Lower lobe of right lung (tissue), 2 donors: Measurements from ENCODE around the gene PLEKHH1. TPM values are rescaled to one million over a fixed set of nuclear protein-coding genes. Genes with fewer than 3 reads are reported as not detected.

ENCODE experiments used
- ATAC-seq, 2 donors: fragments of 200-7000 bp; cut with Tn5 transposase; one replicate each; pipeline ENCODE4 v1.9.1; 2020 to 2022; ENCODE audit warnings: mild to moderate bottlenecking in 2 of 2, moderate library complexity in 2 of 2
- DNase-seq: peaks from one replicate; pipeline ENCODE4 v3.0.0-alpha.2; 2020
- H3K27ac ChIP-seq: fragments of 200-600 bp; one replicate; pipeline ENCODE4 v1.8.0; 2022
- H3K27me3 ChIP-seq: fragments of 200-600 bp; one replicate; pipeline ENCODE4 v1.8.0; 2022; ENCODE audit warnings: low read depth
- H3K36me3 ChIP-seq: fragments of 200-600 bp; one replicate; pipeline ENCODE4 v1.8.0; 2022; ENCODE audit warnings: mild to moderate bottlenecking
- H3K4me1 ChIP-seq: fragments of 200-600 bp; one replicate; pipeline ENCODE4 v1.8.0; 2022
- H3K4me3 ChIP-seq: fragments of 200-600 bp; one replicate; pipeline ENCODE4 v1.8.0; 2022; ENCODE audit warnings: mild to moderate bottlenecking
- H3K9me3 ChIP-seq: fragments of 200-600 bp; one replicate; pipeline ENCODE4 v1.8.0; 2022
- intact Hi-C: fragments of 100-400 bp; cut with DNase I; formaldehyde crosslinking; loops from one replicate; pipeline ENCODE4 v1.11.0; 2022
- total RNA-seq: library from RNA; stranded (reverse); fragmentation: NEBNext Ultra II Directional; extraction: Animal tissue kit (Norgen Biotek cat#: 25700); gene quantifications from one replicate; pipeline ENCODE4 v1.2.1, GENCODE V29; 2021
- TF ChIP-seq, protein P1 (sequence below): fragments of 200-600 bp; IDR thresholded peaks from one replicate; pipeline ENCODE4 v1.8.0; 2022; ENCODE audit warnings: antibody characterized with exemption, mild to moderate bottlenecking
- donor health status: DM: no; HTN: yes; CAD: no; lungs with severe emphysema.

Gene PLEKHH1
- total RNA-seq, 1 donor from 2014 or later = 4.6 TPM

DNA sequence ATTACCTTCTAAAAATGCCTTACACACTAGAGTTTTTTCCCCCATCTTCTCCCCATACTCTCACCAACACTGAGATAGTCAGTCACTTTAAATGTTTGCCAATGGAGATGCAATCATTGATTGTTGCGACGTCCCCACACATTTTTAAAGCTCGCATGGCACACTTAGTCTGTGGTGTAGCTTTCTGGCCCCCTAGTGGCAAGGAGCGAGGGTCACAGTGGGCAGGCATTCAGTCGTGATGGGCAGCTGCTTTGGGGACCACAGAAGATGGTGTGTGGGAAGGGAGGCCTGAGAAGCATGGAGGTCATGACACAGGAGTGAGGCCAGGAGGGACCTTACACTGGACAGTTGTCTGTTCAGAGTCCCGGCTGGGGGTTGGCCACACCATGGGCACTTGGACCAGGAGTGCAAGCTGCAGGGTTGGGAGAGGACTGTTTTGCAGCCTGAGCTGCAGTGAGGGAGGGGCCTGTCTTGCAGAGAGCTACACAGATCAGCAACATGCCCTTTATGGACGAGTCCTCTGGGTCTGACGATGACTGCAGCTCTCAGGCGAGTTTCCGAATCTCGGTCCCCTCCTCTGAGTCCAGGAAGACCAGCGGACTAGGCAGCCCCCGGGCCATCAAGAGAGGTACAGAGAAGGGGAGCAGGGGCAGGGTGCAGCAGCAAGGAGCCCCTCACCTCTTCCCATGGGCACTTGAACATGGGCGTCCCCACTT lies 38.3 kb downstream of the PLEKHH1 start:
- H3K27me3 ChIP-seq = no peaks in the 10 kb centered on the region
- no peaks in the 10 kb centered on the region for H3K4me1 ChIP-seq
- intact Hi-C loops = no loop called here
- H3K9me3 ChIP-seq = no peaks in the 10 kb centered on the region
- H3K4me3 ChIP-seq = no peak overlapping the region
- DNase-seq (peak; percentile 71), ATAC-seq (peak; percentile 75 to 85)
- no peaks in the 10 kb centered on the region for H3K36me3 ChIP-seq
- H3K27ac ChIP-seq = no peak overlapping the region
- TF ChIP-seq, protein P1, sequence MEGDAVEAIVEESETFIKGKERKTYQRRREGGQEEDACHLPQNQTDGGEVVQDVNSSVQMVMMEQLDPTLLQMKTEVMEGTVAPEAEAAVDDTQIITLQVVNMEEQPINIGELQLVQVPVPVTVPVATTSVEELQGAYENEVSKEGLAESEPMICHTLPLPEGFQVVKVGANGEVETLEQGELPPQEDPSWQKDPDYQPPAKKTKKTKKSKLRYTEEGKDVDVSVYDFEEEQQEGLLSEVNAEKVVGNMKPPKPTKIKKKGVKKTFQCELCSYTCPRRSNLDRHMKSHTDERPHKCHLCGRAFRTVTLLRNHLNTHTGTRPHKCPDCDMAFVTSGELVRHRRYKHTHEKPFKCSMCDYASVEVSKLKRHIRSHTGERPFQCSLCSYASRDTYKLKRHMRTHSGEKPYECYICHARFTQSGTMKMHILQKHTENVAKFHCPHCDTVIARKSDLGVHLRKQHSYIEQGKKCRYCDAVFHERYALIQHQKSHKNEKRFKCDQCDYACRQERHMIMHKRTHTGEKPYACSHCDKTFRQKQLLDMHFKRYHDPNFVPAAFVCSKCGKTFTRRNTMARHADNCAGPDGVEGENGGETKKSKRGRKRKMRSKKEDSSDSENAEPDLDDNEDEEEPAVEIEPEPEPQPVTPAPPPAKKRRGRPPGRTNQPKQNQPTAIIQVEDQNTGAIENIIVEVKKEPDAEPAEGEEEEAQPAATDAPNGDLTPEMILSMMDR = peak; percentile 87

DNA sequence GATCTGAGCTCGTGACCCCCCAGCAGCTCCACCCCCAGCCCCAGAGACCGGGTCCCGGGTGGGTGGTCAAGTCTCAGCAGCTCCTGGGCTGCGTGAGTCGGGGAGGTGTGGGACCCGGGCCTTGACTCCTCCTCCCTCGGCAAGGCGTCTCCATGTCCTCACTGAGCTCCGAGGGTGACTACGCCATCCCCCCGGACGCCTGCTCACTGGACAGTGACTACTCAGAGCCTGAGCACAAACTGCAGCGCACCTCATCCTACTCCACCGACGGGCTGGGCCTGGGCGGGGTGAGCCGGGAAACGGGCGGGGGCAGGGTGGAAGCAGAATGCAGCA lies 38.9 kb downstream of the PLEKHH1 start:
- TF ChIP-seq, protein P1 = no peak
- H3K36me3 ChIP-seq = no peaks in the 10 kb centered on the region
- H3K27ac ChIP-seq = no peak overlapping the region
- DNase-seq = peak; percentile 42
- ATAC-seq = no peak
- no peaks in the 10 kb centered on the region for H3K27me3 ChIP-seq
- intact Hi-C loops = no loop called here
- no peaks in the 10 kb centered on the region for H3K9me3 ChIP-seq
- H3K4me3 ChIP-seq = no peak overlapping the region
- no peaks in the 10 kb centered on the region for H3K4me1 ChIP-seq

GRCh38 chr14:67572608-67573007 lies 39.5 kb downstream of the PLEKHH1 start:
- peak; percentile 15 for DNase-seq
- Histone ChIP-seq H3K4me3 (no peak overlapping the region), H3K27ac (no peak overlapping the region), H3K4me1 (no peaks in the 10 kb centered on the region), H3K27me3 (no peaks in the 10 kb centered on the region), H3K36me3 (no peaks in the 10 kb centered on the region), H3K9me3 (no peaks in the 10 kb centered on the region)
- TF ChIP-seq, protein P1 = no peak
- intact Hi-C loops = no loop called here
- no peak for ATAC-seq

DNA sequence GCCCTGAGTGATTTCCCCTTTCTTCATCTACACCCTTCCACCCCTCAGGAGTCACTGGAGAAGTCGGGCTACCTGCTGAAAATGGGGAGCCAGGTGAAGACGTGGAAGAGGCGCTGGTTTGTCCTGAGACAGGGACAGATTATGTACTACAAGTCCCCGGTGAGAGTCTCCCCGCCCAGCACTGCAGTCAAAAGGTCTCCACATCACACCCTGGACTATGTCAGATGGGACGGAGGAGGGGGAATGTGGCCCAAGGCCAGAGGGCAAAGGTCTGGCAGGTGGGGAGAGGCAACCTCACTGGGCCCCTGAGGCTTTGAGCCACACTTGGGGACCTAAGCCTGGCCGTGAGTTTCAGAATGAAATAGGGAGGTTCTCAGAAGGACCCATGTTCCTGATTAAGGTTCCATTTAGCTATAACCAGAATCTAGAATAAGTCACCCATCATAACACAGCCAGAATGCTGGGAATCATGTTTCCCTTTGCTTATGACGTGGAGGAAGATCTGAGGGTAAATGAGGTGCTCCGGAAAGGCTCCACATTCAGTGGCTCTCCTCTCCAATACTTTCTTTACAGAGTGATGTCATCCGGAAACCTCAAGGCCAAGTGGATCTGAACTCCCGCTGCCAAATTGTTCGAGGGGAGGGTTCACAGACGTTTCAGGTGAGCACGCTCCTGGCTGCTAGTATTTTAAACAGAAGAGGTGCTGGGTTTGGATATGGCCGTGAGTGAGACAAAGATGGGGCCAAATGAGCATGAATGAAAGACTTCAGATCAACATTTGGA lies 40.3 kb downstream of the PLEKHH1 start:
- Histone ChIP-seq H3K27me3 (no peaks in the 10 kb centered on the region), H3K36me3 (no peaks in the 10 kb centered on the region), H3K9me3 (no peaks in the 10 kb centered on the region), H3K4me1 (no peaks in the 10 kb centered on the region), H3K27ac (no peak overlapping the region), H3K4me3 (no peak overlapping the region)
- intact Hi-C loops = no loop called here
- TF ChIP-seq, protein P1 = no peak
- DNase-seq (peak; percentile 24), ATAC-seq (no peak)

DNA sequence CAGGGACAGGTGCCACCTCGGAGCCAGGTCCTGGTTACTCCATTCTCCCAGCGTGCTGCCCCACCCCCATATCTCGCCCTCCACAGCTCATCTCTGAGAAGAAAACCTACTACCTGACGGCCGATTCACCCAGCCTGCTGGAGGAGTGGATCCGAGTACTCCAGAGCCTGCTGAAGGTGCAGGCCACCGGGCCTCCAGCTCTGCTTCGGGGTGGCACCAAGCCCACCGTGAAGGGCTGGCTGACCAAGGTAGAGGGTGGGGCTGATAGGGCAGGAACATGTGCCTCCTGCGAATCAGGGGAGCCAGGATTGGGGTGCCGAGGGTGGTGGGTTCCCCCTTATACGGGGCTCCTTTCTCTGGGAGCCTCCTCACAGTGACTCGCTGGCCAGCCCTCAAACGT lies 41.1 kb downstream of the PLEKHH1 start:
- intact Hi-C loops = no loop called here
- DNase-seq (peak; percentile 26), ATAC-seq (no peak)
- Histone ChIP-seq H3K36me3 (no peaks in the 10 kb centered on the region), H3K9me3 (no peaks in the 10 kb centered on the region), H3K4me3 (no peak overlapping the region), H3K27me3 (no peaks in the 10 kb centered on the region), H3K4me1 (no peaks in the 10 kb centered on the region), H3K27ac (no peak overlapping the region)
- TF ChIP-seq, protein P1 = no peak
